GM12865 (cell line): ENCODE measurements around the gene URAD.

ENCODE experiments used
- DNase-seq: peaks from one replicate; pipeline ENCODE4 v3.0.0; 2010; ENCODE audit warnings: low read depth
- H3K4me3 ChIP-seq: 2 replicates; pipeline ENCODE4 v1.5.1; 2011; ENCODE audit warnings: mild to moderate bottlenecking, low read depth, low read length, control low read depth
- CTCF ChIP-seq: IDR thresholded peaks from 2 replicates; pipeline ENCODE4 v1.5.1; 2011; ENCODE audit warnings: low read length, control low read depth, low read depth, inconsistent platforms; ENCODE audit not compliant: insufficient read depth; ENCODE audit errors: missing control alignments

Gene URAD

GRCh38 chr13:27953676-27954405, 34.7 kb downstream of the URAD start:
- peak; percentile 81 for DNase-seq
- peak overlapping the region; percentile 61 for H3K4me3 ChIP-seq
- TF ChIP-seq CTCF = peak; percentile 95

- DNase-seq = no peak
- H3K4me3 ChIP-seq = no peak overlapping the region
Measured at GRCh38 chr13:27952876-27953675, 35.4 kb downstream of the URAD start.

GRCh38 chr13:27942972-27943371, 45.5 kb downstream of the URAD start:
- H3K4me3 ChIP-seq = no peak overlapping the region
- no peak for TF ChIP-seq CTCF
- DNase-seq = no peak

More at GRCh38 chr13:27952876-27953675, 35.4 kb downstream of the URAD start:
- no peak for TF ChIP-seq CTCF

GRCh38 chr13:27933580-27934328, 54.7 kb downstream of the URAD start:
- no peak for TF ChIP-seq CTCF
- H3K4me3 ChIP-seq = no peak overlapping the region
- DNase-seq = no peak

- TF ChIP-seq CTCF = no peak
- no peak for DNase-seq
- no peak overlapping the region for H3K4me3 ChIP-seq
Measured at GRCh38 chr13:27933118-27933517, 55.4 kb downstream of the URAD start.

- no peak overlapping the region for H3K4me3 ChIP-seq
- no peak for TF ChIP-seq CTCF
Measured at GRCh38 chr13:27929868-27930267, 58.6 kb downstream of the URAD start.

More at GRCh38 chr13:27929868-27930267, 58.6 kb downstream of the URAD start:
- no peak for DNase-seq
